ENCODE measurements around the gene LZTS3. TPM values are rescaled to one million over a fixed set of nuclear protein-coding genes. Genes with fewer than 3 reads are reported as not detected.

The LZTS3 gene
- total and polyA plus RNA-seq, 2 of the 13 experiments (the other 11 are each of a cell fraction or from before 2014, with no cell fraction given), result 10.1 to 31.3 TPM

DNA sequence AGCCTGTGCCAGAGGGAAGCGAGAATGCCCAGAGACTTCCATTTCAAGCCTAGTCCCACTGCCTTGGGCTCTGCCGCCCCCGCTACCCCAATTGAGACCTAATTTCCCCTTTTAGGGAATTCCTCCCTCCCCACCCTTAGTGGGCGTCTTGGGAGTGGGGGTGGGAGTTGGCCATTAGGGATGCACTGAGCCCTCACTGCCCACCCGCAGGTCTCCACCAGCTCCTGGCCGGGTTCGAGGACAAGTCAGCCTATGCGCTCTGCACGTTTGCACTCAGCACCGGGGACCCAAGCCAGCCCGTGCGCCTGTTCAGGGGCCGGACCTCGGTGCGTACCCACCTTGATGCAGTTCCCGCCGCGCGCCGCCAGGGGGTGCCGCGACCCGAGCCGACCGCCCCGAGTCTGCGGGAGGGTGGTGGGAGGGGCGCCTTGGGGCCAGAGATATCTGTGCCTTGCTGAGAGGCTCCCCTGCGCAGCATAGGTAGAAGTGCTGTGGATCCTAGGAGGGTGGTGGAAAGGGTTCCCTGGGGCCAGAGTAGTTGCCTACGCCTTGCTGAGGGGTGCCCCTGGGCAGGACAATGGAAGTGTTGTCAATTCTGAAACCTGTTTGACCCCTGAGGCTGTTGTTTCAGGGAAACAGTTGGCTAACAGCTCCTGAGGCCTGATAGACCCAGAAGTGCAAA lies 45.1 kb upstream of the LZTS3 start (continued):
- TF ChIP-seq, protein P1, sequence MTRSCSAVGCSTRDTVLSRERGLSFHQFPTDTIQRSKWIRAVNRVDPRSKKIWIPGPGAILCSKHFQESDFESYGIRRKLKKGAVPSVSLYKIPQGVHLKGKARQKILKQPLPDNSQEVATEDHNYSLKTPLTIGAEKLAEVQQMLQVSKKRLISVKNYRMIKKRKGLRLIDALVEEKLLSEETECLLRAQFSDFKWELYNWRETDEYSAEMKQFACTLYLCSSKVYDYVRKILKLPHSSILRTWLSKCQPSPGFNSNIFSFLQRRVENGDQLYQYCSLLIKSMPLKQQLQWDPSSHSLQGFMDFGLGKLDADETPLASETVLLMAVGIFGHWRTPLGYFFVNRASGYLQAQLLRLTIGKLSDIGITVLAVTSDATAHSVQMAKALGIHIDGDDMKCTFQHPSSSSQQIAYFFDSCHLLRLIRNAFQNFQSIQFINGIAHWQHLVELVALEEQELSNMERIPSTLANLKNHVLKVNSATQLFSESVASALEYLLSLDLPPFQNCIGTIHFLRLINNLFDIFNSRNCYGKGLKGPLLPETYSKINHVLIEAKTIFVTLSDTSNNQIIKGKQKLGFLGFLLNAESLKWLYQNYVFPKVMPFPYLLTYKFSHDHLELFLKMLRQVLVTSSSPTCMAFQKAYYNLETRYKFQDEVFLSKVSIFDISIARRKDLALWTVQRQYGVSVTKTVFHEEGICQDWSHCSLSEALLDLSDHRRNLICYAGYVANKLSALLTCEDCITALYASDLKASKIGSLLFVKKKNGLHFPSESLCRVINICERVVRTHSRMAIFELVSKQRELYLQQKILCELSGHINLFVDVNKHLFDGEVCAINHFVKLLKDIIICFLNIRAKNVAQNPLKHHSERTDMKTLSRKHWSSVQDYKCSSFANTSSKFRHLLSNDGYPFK (CRISPR knock-in tag; IDR thresholded peaks at IDR 0.05; ENCODE audit: borderline replicate concordance), result peak; percentile 84
- TF ChIP-seq SMAD9 (CRISPR knock-in tag; IDR thresholded peaks at IDR 0.05), result no peak
- no peak for TF ChIP-seq MBNL3 (CRISPR knock-in tag; conservative IDR thresholded peaks at IDR 0.05)
- peak; percentile 90 for TF ChIP-seq ZNF350 (CRISPR knock-in tag; IDR thresholded peaks at IDR 0.05; ENCODE audit: borderline replicate concordance, low read depth)
- 0 out of 2 replicates have a peak, but pooled peaks have one; percentile 36 for TF ChIP-seq ZNF431 (CRISPR knock-in tag; IDR thresholded peaks at IDR 0.05; ENCODE audit: borderline replicate concordance, low read depth)
- TF ChIP-seq ZMYM3 (CRISPR knock-in tag; IDR thresholded peaks at IDR 0.05), result peak; percentile 94
- TF ChIP-seq, protein P2, sequence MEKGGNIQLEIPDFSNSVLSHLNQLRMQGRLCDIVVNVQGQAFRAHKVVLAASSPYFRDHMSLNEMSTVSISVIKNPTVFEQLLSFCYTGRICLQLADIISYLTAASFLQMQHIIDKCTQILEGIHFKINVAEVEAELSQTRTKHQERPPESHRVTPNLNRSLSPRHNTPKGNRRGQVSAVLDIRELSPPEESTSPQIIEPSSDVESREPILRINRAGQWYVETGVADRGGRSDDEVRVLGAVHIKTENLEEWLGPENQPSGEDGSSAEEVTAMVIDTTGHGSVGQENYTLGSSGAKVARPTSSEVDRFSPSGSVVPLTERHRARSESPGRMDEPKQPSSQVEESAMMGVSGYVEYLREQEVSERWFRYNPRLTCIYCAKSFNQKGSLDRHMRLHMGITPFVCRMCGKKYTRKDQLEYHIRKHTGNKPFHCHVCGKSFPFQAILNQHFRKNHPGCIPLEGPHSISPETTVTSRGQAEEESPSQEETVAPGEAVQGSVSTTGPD (CRISPR knock-in tag; IDR thresholded peaks at IDR 0.05), result no peak
- peak; percentile 84; the same call in 1 of the 2 replicates for TF ChIP-seq MTA1 (CRISPR knock-in tag; IDR thresholded peaks at IDR 0.05; ENCODE audit: borderline replicate concordance)
- TF ChIP-seq, protein P3, sequence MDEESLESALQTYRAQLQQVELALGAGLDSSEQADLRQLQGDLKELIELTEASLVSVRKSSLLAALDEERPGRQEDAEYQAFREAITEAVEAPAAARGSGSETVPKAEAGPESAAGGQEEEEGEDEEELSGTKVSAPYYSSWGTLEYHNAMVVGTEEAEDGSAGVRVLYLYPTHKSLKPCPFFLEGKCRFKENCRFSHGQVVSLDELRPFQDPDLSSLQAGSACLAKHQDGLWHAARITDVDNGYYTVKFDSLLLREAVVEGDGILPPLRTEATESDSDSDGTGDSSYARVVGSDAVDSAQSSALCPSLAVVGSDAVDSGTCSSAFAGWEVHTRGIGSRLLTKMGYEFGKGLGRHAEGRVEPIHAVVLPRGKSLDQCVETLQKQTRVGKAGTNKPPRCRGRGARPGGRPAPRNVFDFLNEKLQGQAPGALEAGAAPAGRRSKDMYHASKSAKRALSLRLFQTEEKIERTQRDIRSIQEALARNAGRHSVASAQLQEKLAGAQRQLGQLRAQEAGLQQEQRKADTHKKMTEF (CRISPR knock-in tag; IDR thresholded peaks at IDR 0.05), result peak; percentile 94
- TF ChIP-seq KDM6A (CRISPR knock-in tag; IDR thresholded peaks at IDR 0.05; ENCODE audit: low read depth), result no peak
- TF ChIP-seq, protein P4, sequence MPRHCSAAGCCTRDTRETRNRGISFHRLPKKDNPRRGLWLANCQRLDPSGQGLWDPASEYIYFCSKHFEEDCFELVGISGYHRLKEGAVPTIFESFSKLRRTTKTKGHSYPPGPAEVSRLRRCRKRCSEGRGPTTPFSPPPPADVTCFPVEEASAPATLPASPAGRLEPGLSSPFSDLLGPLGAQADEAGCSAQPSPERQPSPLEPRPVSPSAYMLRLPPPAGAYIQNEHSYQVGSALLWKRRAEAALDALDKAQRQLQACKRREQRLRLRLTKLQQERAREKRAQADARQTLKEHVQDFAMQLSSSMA (CRISPR knock-in tag; IDR thresholded peaks at IDR 0.05), result peak; percentile 52; the same call in 1 of the 2 replicates
- TF ChIP-seq FLYWCH1 (CRISPR knock-in tag; IDR thresholded peaks at IDR 0.05), result no peak
- TF ChIP-seq, protein P5, sequence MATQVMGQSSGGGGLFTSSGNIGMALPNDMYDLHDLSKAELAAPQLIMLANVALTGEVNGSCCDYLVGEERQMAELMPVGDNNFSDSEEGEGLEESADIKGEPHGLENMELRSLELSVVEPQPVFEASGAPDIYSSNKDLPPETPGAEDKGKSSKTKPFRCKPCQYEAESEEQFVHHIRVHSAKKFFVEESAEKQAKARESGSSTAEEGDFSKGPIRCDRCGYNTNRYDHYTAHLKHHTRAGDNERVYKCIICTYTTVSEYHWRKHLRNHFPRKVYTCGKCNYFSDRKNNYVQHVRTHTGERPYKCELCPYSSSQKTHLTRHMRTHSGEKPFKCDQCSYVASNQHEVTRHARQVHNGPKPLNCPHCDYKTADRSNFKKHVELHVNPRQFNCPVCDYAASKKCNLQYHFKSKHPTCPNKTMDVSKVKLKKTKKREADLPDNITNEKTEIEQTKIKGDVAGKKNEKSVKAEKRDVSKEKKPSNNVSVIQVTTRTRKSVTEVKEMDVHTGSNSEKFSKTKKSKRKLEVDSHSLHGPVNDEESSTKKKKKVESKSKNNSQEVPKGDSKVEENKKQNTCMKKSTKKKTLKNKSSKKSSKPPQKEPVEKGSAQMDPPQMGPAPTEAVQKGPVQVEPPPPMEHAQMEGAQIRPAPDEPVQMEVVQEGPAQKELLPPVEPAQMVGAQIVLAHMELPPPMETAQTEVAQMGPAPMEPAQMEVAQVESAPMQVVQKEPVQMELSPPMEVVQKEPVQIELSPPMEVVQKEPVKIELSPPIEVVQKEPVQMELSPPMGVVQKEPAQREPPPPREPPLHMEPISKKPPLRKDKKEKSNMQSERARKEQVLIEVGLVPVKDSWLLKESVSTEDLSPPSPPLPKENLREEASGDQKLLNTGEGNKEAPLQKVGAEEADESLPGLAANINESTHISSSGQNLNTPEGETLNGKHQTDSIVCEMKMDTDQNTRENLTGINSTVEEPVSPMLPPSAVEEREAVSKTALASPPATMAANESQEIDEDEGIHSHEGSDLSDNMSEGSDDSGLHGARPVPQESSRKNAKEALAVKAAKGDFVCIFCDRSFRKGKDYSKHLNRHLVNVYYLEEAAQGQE (IDR thresholded peaks at IDR 0.05; ENCODE audit: borderline replicate concordance in 1 of 2, low read depth in 1 of 2, low read length in 2 of 2), result no peak
- no peak for TF ChIP-seq ZNF383 (CRISPR knock-in tag; IDR thresholded peaks at IDR 0.05; ENCODE audit: borderline replicate concordance)
- no peak for TF ChIP-seq CHD4 (IDR thresholded peaks at IDR 0.05; ENCODE audit: borderline replicate concordance, low read length)
- TF ChIP-seq ZKSCAN1 (IDR thresholded peaks at IDR 0.05; ENCODE audit: low read length), result peak; percentile 37; the same call in 1 of the 2 replicates
- no peak for TF ChIP-seq ATRX (CRISPR knock-in tag; IDR thresholded peaks at IDR 0.05; ENCODE audit: borderline replicate concordance)
- no peak for TF ChIP-seq ATM (IDR thresholded peaks at IDR 0.05; ENCODE audit: borderline replicate concordance)
- 0 out of 2 replicates have a peak, but pooled peaks have one; percentile 23 for TF ChIP-seq SRY (CRISPR knock-in tag; IDR thresholded peaks at IDR 0.05)
